BJ (cell line): ENCODE results near the gene ARSG. TPM values are rescaled to one million over a fixed set of nuclear protein-coding genes. Genes with fewer than 3 reads are reported as not detected.

Experiments
- CTCF ChIA-PET: fragments of 350-600 bp; formaldehyde crosslinking; extraction: SDS; loops from one replicate; lab custom pipeline; 2021; ENCODE audit warnings: antibody characterized with exemption, inconsistent platforms; lab: Yijun Ruan, JAX
- POLR2A ChIA-PET: fragments of 300-600 bp; sonication (Branson Sonifier 250); formaldehyde crosslinking; extraction: SDS; loops from one replicate; lab custom pipeline; 2021; ENCODE audit warnings: antibody characterized with exemption; lab: Charles Lee
- DNase-seq: peaks from one replicate; pipeline ENCODE4 v3.0.0-alpha.2; 2011; ENCODE audit warnings: low read depth
- H3K27me3 ChIP-seq: 2 replicates; pipeline ENCODE4 v1.6.0; 2011; ENCODE audit warnings: low read length; ENCODE audit not compliant: control insufficient read depth, insufficient read depth
- H3K36me3 ChIP-seq: 2 replicates; pipeline ENCODE4 v1.5.1; 2011; ENCODE audit warnings: low read length; ENCODE audit not compliant: control insufficient read depth, insufficient read depth
- H3K4me3 ChIP-seq: 2 replicates; pipeline ENCODE4 v1.5.1; 2011; ENCODE audit warnings: low read depth, mild to moderate bottlenecking, control low read depth, low read length
- polyA plus RNA-seq: library from polyadenylated mRNA; depleted of rRNA; stranded (reverse); fragments of >200 nt; gene quantifications from 2 replicates; pipeline ENCODE4 v1.2.3, GENCODE V29; 2011
- TF ChIP-seq, protein P1 (sequence below): IDR thresholded peaks from 2 replicates; pipeline ENCODE4 v1.5.1; 2011; ENCODE audit warnings: low read depth, mild to moderate bottlenecking, control low read depth, inconsistent platforms, low read length, moderate library complexity; ENCODE audit not compliant: insufficient read depth

The ARSG gene
- polyA plus RNA-seq, 1 experiment = 3.6 TPM

GRCh38 chr17:68428498-68429172 is 137.3 kb downstream of the ARSG start:
- peaks cover 33% of the 10 kb centered on the region for H3K36me3 ChIP-seq

DNA sequence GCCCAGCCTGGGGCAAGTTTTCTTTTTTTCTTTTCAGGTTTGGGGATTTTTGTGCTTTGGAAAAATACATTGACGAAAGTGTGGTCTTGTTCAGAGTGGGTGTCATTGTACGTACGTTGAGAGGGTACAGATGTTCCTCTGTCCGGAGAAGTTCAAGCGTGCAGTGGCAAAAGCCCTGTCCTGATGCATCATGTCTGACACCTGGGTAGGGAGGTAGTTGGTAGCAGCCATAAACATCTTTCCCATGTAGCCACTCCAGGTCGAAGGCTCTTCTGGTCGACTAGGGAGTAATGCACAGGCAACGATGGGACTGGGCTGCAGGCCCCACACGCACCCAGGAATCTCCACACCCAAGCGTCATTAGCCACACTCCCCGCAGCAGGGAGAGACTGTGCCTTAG is 138.6 kb downstream of the ARSG start:
- H3K4me3 ChIP-seq = no peak overlapping the region
- ChIA-PET POLR2A (no interaction called here), CTCF (interaction anchor here (2.0 kb wide), 1 partner anchor 31 kb away, joined by 6 read pairs; no protein-coding TSS in a partner anchor)
- TF ChIP-seq, protein P1, sequence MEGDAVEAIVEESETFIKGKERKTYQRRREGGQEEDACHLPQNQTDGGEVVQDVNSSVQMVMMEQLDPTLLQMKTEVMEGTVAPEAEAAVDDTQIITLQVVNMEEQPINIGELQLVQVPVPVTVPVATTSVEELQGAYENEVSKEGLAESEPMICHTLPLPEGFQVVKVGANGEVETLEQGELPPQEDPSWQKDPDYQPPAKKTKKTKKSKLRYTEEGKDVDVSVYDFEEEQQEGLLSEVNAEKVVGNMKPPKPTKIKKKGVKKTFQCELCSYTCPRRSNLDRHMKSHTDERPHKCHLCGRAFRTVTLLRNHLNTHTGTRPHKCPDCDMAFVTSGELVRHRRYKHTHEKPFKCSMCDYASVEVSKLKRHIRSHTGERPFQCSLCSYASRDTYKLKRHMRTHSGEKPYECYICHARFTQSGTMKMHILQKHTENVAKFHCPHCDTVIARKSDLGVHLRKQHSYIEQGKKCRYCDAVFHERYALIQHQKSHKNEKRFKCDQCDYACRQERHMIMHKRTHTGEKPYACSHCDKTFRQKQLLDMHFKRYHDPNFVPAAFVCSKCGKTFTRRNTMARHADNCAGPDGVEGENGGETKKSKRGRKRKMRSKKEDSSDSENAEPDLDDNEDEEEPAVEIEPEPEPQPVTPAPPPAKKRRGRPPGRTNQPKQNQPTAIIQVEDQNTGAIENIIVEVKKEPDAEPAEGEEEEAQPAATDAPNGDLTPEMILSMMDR = no peak
- peaks cover 35% of the 10 kb centered on the region for H3K36me3 ChIP-seq
- no peak for DNase-seq
- no peaks in the 10 kb centered on the region for H3K27me3 ChIP-seq

More at GRCh38 chr17:68428498-68429172, 137.3 kb downstream of the ARSG start:
- ChIA-PET CTCF (interaction anchor here (2.3 kb wide), 1 partner anchor 8 kb away, joined by 17 read pairs; no protein-coding TSS in a partner anchor), POLR2A (interaction anchor here (0.6 kb wide), 2 partner anchors 10 to 179 kb away, joined by 3 to 7 read pairs; no protein-coding TSS in a partner anchor)
- no peaks in the 10 kb centered on the region for H3K27me3 ChIP-seq
- TF ChIP-seq, protein P1 = no peak
- H3K4me3 ChIP-seq = no peak overlapping the region
- no peak for DNase-seq

DNA sequence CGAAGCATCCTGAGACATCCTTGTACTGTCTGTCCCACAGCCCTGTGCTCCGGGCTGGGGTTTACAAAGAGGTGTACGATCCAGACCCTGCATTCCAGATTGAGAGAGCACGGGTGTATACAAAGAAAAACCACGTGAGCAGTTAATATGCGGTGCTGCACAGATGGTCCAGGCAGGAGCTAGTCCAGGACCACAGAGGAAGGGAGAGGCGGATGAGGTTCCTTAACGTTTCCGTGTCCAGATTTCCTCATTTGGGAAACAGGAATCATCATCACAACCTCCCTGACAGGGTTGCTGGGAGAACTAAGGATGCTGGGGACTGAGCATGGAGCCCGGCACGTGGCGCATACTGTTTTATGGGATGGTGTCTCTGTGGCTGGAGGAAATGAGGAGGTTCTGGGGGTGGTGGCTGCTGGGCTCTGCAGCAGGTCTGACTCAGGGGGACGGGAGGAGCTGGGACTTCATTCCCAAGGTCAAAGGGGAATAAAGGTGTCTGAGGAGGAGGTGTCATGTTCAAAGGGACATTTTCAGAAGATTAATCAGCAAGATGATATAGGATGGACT is 139.8 kb downstream of the ARSG start:
- ChIA-PET CTCF (interaction anchor here (1.0 to 2.0 kb wide), 6 partner anchors 13 to 168 kb away, joined by 3 to 6 read pairs (median 4); no protein-coding TSS in a partner anchor), POLR2A (no interaction called here)
- H3K36me3 ChIP-seq = peaks cover 29% of the 10 kb centered on the region

DNA sequence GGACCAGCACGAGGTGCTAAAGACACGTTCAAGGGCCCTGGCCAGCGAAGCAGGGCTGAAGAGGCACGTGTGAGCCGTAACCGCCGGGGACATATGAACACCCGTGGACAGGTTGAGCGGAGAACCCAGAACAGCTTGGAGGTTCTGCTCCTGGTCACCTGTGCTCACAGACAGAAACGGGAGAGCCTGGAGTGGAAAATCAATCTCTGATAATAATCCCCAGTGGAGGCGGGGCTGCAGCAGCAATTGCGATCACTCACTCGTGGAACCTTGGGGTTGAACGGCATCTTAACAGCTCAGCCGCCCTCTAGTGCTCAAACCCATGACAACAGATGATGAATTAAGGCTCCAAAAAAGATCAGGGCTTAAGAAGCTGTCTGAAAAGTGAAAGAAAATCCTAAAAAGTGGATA is 140.4 kb downstream of the ARSG start:
- DNase-seq = no peak
- no peaks in the 10 kb centered on the region for H3K27me3 ChIP-seq
- no peak overlapping the region for H3K4me3 ChIP-seq
- CTCF ChIA-PET = interaction anchor here (1.0 to 2.1 kb wide), 8 partner anchors 14 to 169 kb away, joined by 3 to 6 read pairs (median 4); no protein-coding TSS in a partner anchor
- peaks cover 29% of the 10 kb centered on the region for H3K36me3 ChIP-seq
- TF ChIP-seq, protein P1 = peak; percentile 28; the same call in 1 of the 2 replicates
- POLR2A ChIA-PET = no interaction called here

More for the DNA sequence above, 139.8 kb downstream of the ARSG start:
- H3K4me3 ChIP-seq = no peak overlapping the region
- DNase-seq = no peak
- H3K27me3 ChIP-seq = no peaks in the 10 kb centered on the region
- TF ChIP-seq, protein P1 = no peak
